Astrocyte (in vitro differentiated cells and primary cell): ENCODE data around the gene SEC23B.

ENCODE experiments used
- CTCF ChIP-seq: IDR thresholded peaks from 2 replicates; pipeline ENCODE4 v1.5.1; 2011; ENCODE audit warnings: low read depth, mild to moderate bottlenecking, inconsistent platforms, low read length, moderate library complexity; ENCODE audit not compliant: insufficient read depth
- EZH2 ChIP-seq: IDR thresholded peaks from 2 replicates; pipeline ENCODE4 v1.6.1; 2012; ENCODE audit warnings: mild to moderate bottlenecking, low read length, inconsistent platforms; ENCODE audit not compliant: insufficient read depth

DNA sequence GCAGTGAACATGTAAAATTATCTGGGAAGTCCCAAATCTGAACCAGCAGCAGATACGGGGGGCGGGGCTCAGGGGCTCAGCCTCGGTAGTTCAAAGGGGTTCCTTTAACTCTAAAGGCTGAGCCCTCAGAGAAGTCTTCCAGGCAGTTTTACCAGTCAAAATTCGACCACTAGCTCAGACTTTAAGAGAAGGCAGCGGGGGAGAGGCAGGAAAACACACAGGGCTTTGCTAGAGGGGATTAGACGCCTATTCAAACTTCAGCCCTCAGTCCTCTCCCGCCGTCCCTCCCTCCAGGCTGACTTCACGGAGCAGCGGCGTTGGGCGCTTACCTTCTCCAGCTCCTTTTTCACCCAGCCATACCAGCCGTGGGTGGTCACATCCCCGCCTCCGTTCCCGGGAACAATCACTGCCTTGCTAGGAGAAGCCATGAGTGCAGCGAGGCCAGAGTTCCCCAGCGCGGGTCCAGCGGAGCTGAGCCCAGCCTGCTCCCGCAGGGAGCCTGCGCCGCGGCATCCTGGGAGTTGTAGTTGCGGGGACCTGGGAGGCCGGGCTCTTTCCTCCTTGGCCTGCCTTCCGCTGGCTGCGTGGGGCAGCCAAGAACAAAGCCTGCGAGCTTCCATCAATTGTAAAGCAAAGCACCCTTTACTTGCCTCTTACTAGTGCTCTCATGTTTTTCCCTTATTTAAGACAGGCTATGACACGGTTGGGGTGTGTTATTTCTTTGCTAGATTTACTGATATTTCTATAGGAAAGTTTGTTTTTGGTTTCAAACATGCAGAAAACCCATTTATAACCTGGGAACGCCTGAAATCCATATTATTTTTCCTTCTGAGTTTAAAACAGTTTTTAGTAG lies 10.8 kb upstream of the SEC23B start, which contains the start of gene RBBP9:
- no peak for TF ChIP-seq EZH2
- TF ChIP-seq CTCF, result no peak
